GM19099 (cell line): ENCODE measurements around the gene NEO1.

Experiments used
- POLR2A ChIP-seq: IDR thresholded peaks from 3 replicates; pipeline ENCODE4 v1.6.1; 2011; ENCODE audit warnings: low read depth; ENCODE audit not compliant: insufficient read length; ENCODE audit errors: extremely low read depth

Gene NEO1

DNA sequence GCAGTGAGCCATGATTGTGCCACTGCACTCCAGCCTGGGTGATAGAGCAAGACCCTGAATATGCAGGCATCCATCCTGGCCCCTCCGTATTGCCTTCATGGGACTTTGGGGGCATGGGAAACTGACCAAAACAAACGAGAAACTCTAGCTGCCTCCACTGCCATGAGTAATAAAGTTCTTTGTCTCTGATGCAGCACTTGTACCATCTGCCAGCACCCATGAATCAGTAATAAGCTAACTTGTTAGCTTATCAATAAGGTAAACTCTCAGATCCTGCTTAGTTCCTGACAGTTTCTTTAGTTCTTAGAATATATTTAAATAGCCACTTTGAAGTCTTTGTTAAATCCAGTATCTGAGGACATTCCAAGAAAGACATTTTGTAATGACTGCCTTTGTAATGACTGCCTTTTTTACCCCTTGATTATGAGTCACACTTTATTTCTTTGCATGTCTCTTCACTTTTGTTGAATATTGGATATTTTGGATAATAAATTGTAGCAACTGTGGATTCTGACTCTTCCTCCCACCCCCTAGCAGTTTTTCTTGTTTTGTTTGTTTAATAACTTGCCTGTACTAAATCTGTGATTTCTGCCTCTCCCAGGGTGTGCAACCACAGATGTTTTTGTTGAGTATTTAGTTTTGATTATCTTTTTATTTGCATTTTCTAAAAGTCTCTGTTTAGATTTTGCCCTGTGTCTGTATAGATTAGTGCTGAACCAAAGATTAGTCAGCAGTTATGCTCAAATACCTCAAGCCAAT, 179.6 kb downstream of the NEO1 start:
- TF ChIP-seq POLR2A: no peak

DNA sequence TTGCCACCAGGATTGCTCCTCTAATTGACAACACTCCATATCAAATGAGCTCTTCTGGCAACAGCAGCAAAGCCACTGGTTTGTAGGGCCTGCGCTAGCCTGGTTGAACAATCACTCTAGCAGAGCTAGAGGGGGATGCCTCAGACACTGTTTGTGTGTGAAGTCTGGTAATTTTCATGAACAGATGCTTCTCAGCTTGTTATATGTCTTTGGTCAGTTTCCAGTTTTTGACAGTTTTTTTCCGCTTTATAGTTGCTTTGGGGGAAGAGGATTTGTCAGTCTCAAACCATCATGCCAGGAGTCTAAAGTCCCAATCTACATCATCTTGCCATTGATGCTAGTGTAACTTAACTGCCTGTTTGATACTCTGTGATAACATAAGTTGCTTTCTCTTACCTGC, 180.5 kb downstream of the NEO1 start:
- no peak for TF ChIP-seq POLR2A

GRCh38 chr15:73233623-73234022, 181.4 kb downstream of the NEO1 start:
- TF ChIP-seq POLR2A: no peak

GRCh38 chr15:73237910-73238309, 185.6 kb downstream of the NEO1 start:
- TF ChIP-seq POLR2A: no peak

DNA sequence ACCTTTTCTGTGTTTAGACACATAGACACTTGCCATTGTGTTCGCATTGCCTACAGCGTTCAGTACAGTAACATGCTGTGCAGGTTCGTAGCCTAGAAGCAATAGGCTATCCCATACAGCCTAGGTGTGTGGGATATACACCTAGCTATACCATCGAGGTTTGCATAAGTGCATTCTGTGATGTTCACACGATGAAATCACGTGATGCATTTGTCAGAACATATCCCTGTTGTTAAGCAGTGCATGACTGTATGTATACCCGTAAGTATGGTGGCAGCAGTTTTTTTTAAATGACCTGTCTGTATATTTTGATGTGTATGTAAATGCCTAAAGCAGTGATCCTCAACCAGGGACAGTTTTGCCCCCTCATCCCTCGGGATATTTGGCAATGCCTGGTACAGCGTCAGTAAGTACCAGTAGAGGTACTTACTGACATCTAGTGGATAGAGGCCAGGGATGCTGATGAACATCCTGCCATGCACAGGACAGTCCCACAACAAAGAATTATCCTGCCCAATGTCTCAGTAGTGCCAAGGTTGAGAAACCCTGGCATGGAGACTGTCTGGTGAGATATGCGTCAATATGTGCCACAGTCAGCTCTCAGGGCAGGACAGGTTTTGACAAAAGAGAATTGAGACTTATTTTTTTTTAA, 187.4 kb downstream of the NEO1 start:
- no peak for TF ChIP-seq POLR2A

- TF ChIP-seq POLR2A: no peak
Observed at GRCh38 chr15:73240866-73241499, 188.7 kb downstream of the NEO1 start.

DNA sequence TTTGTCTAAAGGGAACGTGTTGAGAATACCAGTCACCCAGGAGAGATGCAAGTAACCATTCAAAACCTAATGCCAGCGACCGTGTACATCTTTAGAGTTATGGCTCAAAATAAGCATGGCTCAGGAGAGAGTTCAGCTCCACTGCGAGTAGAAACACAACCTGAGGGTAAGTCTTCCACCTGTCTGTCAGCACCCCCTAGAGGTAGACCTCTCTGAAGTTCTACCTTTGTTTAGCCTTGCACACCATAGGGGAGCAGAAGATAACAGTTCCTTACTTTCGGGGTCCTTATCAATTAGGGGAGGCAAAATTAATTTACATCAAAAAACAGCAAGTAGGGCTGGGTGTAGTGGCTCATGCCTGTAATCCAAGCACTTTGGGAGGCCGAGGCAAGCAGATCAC, 192.1 kb downstream of the NEO1 start:
- TF ChIP-seq POLR2A: no peak

DNA sequence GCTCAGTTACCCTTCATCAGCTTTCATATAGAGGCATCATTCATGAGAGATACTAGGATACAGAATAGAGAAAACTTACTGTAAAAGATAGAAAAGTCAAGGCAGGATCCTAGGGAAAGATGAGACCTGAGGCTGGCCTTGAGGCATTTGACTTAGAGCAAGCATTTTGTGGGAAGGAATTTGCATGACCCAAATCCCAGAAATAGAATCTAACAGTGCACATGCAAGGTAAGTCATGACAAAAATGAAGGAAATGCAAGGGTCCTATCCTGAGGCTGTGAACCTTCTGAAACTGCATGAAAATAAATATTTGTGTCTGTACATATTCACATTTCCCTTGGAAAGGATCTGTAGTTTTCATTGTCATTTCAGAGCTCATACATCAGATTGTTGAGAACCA, 194.2 kb downstream of the NEO1 start:
- no peak for TF ChIP-seq POLR2A

GRCh38 chr15:73246898-73247297, 194.6 kb downstream of the NEO1 start:
- TF ChIP-seq POLR2A: no peak

DNA sequence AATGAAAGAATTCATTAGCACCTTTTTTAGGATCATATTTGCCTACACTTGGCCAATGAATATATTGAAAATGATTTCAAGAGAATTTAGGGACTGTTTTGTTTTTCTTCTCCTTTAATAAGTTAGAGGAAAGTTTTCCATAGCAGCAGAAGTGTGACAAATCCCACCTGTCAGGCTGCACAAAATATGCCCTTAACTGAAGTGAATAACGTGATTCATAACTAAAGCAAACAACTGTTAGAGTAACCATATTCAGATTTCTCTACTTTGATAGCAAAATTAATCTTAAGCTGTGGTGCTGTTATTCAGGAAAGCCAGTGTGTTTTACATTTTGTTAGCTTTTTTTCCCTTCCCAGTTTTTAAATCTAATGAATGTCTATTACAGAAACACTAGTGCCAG, 195.1 kb downstream of the NEO1 start:
- TF ChIP-seq POLR2A: no peak

DNA sequence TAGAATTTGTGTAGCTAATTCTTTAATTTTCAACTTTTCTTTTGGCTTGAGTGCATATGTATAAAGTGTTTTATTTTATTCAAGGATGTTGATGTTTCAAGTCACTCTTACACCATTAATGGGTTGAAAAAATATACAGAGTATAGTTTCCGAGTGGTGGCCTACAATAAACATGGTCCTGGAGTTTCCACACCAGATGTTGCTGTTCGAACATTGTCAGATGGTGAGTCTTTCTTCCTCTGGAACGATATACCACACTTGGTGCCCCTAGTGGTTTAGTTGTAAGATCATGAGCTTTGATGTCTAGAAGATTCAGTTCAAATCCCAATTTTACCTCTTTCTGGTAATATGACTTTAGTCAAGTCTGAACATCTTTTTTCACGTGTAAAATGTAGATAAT, 197.2 kb downstream of the NEO1 start:
- TF ChIP-seq POLR2A: no peak

DNA sequence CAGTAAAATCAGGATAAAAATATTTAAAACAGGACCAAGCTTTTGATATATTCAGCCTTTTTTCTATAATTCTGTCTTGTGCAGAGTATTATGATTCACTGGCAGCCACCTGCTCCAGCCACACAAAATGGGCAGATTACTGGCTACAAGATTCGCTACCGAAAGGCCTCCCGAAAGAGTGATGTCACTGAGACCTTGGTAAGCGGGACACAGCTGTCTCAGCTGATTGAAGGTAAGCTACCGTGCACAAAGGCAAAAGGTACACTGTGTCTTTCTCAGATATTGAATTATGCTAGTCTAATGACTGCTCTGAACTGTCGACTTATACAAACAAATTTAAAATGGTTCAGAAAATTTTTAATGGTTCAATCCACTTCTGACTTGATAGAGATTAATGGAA, 202.3 kb downstream of the NEO1 start:
- TF ChIP-seq POLR2A: no peak

DNA sequence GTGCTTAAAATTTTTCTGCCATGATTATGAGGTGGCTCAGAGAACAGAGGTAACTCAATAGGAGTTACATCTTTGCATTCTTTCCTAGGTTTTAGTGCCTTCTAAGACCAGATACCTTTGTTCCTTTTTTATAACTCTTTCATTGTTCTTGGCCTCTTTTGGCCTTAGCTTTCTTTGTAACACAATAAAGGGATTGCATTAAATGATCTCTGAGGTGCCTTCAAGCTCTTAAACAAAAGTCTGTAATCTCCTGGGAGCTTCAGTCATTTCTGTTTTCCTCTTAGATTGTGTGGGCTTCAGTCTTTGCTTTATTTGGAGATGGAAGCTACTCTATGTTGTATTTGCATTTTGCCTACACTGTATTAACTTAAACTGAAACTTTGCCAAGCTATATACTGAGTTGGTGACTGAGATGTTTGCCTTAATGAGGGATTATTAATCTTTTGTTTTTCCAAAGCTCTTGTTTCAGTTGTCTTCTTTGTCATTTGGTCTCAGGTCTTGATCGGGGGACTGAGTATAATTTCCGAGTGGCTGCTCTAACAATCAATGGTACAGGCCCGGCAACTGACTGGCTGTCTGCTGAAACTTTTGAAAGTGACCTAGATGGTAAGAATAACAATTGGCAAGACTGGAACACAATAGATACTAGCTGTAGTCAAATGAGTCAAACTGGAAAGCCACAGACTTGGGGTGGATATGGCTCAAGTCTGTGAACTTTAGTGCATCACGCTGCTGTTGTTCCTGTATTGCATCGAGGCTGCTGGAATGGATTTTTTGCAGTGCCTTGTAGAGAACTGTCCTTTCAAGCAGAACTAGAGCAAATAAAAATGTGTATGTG, 206.2 kb downstream of the NEO1 start:
- TF ChIP-seq POLR2A: no peak

GRCh38 chr15:73264881-73265280, 212.6 kb downstream of the NEO1 start:
- TF ChIP-seq POLR2A: no peak

DNA sequence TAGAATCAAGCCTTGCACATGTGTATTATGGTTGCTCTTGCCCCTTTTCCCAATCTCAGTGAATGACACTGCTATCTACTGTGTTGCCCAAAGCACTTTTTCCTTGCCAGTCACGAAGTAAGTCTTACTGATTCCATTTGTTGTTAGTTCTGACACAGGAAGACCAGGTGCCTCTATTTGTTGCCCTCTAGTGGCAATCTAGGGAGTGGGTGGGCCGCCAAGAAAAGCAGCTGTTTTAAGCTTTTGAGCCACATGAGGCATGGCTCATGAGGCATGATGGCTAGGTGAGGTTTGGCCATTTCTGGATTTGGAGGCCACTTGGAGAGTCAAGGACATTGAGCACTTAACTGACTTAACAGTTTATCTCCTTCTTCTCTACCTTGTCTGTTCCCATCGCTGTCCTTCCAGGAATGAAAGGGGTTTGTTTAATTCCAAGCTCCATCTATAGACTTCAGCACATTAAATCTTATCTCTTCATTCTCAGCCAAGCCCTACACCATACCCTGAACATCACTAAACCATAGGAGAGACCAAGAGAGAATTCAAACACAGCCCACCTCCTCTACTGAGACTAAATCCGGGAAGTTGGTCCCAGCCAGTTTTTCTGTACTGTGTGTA, 213.4 kb downstream of the NEO1 start:
- no peak for TF ChIP-seq POLR2A

DNA sequence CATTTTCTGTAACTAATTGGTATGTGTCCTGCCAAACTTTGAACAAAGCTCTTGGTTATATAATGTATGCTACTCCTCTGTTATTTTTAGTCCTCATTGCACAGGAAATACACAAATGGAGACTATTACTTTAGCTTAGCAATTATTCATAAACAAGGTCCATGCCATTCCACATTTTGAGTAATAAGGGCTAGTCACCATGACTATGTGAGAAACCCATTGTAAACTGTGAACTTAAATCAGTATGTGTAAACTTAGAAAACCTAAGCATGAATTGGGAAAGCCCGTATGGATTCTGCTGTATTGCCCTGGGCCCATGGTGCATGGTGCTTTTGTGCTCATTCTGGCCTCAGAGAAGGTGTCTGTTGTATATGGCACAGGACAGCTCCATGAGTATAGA, 216.2 kb downstream of the NEO1 start:
- TF ChIP-seq POLR2A: no peak
